ENCODE measurements around the gene ZNF275.
A peak's percentile ranks its signal among the peaks of the same experiment; 100 is the strongest.
"Not testable (repeated sequence)": the region's sequence is repeated elsewhere in the genome, so short reads cannot be mapped to it uniquely, and the experiment has no call there.

The ZNF275 gene

DNA sequence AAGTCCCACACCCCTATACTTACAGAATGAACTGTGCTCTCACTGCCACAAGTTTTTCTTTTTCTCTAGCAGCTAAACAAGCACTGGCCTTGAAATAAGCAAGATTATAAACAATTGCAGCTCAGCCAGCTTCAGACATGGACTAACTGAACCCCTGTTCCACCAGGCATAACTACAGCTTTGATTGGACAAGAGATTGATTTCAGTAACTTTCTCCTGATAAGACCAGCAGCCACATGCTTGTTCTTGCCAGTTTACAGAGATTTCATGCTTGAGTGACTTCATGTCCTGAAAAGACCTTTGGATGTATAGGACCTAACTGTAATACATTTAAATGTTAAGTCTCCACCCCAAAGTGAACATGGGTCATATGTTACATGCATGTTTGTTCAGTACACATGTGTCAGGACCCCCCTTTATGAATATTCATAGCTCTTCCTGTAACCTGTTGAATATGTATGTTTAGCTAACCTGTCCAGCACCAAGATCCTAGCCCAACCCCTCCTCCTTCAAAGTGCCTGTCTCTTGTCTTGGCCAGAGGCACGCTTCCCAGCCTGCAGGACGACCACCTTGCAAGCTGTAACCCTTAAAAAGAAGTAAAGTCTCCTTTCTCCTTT, 27.9 kb downstream of the ZNF275 start:
- DNase-seq: no peak

DNA sequence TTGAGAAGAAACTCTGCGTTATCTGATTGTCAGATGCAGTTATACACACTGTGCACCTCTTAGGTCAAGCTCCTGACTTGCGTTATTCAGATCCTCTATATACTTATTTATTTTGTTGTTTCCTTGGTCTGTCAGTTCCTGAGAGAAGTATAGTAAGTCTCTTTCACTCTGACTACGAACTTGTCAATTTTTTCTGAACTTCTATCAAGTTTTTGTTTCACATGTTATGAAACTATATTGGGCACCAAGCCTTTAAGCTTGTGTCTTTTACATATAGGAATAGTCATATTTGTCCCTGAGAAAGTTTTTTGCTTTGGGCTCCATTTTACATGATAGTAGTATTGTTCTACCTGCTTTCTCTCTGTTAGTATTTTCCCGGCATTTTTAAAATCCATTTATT, 31.7 kb downstream of the ZNF275 start:
- no peak for DNase-seq

DNA sequence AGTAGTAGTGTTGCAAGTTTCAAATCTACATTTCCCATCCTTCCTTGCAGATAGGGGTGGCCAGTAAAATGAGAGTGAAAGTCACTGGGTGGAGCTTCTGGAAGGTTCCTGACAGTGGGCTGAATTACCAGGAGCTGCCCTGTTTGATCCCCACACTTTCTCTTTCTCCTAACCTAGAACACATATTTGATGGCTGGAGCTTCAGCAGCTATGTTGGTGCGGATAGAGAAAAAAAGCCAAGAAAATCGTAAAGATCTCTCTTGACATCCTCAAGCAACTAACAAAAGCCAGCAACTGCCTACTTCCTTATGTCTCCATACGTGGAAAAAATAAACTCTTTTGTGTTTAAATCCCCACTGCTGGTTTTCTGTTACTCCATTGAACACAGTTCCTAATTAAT, 32.2 kb downstream of the ZNF275 start:
- no peak for DNase-seq

DNA sequence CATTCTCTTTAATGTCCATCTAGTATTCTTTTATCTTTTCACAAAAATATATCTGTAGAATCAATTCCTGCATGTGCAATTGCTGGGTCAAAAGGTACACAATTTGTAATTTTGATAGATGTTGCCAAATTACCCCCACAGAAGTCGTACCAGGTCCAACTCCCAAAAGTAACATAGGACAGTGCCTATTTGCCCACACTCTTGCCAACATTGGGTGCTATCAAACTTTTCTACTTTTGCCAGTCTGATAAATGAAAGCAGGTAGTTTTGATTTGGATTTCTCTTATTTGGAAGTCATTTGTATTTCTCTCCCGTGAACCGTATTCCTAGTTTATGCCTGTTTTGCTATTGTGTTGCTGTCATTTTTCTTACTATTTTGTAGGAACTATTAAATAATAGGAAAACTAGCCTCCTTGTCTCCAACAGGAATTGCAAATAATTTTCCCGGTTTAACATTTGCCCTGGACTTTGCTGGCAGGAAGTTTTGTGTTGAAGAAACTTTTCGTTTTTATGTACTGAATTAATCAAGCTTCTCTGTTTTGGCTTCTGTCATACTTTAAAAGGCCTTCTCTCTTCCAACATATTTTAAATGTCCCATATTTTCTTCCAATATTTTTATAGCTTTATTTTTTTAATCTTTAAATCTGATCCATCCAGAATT, 33.1 kb downstream of the ZNF275 start:
- DNase-seq: no peak

DNA sequence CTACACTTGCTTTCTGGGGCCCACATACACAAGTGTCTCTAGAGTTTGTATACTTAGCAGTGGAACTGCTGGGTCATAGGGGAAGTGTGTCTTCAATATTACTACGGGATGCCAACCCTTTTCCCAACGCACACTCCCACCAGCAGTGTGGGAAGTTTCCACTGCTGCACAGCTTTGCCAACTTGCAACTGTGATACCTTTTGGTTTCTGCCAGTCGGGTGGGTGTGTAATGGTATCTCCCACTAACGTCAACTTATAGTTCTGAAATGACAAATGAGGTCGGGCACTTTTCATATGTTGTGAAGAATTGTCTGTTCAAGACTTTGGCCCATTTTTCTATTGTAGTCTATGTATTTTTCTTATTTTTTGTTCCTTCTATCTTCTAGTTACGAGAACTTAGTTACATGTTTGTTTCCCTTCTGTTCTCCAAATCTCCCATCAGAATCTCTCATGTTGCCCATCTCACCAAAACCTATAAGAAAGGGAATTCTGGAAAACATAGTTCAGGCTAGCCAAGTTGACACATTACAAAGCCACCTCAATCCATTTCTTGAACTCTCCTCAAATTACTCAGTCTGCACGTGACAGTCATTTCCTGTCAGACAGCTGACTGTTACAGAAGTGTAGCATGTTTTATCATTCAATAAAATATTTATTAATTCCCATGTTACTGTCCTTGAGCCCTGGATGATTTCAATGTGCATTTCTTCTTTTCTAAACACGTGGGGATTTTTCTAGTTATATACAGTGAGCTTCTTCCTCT, 36.5 kb downstream of the ZNF275 start:
- peak; percentile 1 for DNase-seq

DNA sequence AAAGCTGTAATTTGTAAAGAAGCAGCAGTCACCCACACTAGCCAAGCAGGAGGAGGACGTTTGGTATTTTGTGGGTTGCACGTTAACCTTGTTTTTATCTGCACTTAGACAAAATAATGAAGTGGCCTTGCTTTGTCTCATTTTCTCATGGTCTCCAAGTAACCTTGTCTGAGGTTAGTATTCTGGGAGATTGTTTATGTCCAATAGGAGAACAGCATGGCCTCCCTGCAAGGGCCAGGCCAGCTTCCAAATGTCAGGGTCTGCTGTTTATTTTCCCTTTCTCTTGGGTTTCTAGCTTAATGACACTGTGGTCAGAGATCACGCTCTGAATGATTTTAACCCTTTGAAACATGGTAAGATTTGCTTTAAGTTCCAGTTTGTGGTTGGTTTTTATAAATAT, 37.3 kb downstream of the ZNF275 start:
- no peak for DNase-seq

DNA sequence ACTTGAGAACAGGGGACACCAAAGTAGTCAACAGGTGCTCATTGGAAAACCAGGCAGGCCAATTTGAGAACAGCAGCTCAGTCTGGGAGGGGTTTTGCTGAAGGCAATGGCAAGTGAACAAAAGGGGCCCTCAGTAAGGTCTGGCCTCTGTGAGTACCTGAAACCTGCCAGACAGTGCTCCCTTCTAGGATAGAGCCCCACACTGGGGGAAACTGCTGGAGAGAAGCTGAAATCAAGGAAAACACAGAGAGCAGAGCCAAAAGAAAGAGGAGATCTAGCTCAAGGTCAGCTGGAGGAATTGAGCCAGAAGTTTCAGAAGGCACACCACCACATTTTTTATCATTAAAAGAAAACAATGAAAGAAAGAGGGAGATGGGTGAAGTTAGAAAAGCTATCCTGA, 39.0 kb downstream of the ZNF275 start:
- DNase-seq: no peak

DNA sequence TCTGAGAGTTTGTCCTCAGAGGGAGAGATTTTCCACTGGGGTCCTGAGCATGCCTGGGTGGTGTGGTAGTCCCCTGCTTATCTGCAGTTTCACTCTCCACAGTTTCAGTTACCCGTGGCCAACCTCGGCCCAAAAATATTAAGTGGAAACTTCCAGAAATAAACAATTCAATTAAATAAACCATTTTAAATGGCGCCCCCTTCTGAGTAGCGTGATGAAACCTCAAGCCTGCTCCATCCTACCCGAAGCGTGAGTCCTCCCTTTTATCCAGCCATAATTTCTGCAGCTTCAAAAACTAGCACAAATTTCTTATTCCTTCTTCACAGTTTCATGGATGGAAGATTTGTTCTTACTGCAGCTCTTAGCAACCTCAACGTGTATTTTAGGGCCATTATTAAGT, 40.5 kb downstream of the ZNF275 start:
- DNase-seq: no peak

DNA sequence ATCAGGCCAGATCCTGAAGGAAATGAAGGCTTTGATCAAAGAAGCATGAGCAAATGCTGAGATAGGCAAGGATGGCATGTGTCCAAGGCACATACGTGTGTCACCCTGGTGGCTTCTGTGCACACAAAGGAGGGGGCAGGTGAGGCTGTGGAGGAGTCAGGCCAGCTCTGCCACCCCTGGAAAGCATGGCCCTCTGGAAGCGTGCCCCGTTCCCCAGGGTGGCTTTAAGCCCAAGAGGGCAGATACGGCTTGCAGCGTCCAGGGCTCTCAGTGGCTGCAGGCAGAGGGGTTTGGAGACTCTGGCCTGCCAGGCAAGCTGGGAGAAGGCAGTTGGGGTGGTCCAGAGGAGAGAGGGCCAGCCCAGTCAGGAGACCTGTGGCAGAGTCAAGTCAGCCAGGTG, 41.6 kb downstream of the ZNF275 start:
- DNase-seq: no peak

DNA sequence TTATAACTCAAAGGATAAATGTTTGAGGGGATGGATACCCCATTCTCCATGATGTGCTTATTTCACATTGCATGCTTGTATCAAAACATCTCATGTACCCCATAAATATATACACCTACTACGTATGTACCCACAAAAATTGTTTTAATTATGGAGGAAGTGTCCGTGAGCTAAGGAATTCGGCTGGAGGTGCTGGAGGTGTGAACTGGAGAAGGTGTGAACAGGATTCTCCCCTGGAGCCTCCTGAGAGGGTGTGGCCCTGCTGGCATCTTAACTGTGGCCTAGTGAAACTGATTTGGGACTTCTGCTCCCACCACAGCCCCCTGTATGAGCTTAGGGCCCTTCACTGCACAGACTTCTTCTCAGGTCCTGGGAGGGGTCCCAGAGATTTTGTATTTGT, 43.8 kb downstream of the ZNF275 start:
- no peak for DNase-seq

DNA sequence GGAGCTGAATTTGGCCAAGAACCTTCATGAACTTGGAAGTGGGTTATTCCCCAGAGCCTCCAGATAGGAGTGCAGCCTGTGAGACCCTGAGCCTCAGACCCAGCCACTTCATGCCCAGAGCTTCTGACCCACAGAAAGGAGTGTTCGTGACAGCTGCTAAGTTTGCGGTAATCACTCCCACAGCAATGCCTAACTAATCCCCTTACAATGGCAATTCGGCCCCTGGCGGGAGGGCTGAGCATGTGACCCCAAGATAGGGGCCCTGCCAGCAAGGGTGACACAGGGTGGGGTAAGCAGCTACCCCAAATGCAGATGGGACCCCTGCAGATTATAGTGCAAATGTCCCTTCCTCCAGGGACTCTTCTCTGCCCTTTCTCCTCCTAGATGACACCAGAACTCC, 44.7 kb downstream of the ZNF275 start:
- no peak for DNase-seq

DNA sequence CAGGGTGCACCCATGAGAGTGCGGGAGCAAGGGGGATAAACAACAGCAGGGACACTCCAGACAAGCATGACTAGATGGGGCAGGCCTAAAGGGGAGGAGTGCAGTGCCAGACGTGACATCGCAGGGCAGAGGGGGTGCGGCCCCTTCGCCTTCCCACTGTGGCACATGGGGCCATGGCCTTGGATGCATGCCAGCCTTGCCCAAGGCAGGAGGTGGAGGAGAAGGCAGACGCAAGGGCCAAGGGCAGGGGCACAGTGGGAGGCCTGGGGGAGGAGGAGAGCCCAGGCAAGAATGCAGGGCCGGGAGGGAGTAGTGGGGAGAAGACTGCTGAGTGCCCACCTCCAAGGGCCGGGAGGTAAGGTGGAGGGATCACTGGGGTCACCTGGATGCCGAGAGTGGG, 45.6 kb downstream of the ZNF275 start:
- DNase-seq: no peak

DNA sequence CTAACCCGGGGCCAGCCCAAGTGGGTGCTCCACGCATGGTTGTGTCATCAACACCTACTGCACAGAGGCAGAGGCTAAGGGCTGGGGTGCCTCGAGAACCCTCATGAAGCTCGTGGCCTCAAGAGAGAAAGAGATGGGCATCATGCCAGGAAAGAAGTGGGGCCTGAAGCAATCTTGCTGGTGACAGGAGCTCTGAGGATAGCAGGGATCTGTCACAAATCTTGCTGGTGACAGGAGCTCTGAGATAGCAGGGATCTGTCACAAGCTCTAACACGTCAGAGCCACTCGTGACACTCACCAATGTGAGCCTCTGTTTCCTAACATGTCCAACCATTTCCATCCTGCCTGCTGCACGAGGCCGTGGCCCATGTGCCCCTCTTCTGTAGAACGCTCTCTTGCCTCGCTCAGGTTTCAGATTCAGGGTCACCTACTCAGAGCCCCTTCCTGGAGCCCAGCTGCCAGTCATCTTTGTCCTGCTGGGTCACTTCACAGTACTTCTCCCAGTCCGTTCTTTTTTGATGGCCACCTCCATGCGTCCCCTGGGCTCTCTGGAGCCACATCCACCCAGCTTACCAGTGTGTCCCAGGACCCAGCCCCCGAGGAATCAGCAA, 46.1 kb downstream of the ZNF275 start:
- no peak for DNase-seq

DNA sequence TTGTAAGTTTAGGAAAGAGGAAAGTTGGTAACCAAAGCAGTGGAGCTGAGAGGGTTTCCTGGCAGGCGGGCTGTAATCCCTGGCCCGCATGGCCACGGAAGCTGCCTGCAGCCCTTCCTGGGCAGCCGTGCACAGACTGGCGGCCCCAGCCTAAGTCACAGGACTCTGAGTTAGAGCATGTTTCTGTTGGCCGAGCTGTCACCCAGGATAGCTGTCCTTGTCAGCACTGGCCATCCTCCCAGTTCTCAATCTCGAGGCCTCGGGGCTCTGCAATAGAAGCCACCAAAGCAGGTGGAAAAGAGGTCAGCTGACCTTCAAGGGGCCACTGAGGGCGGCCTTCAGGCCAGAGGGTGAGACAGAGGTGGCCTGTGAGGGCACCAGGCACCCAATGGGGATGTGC, 46.7 kb downstream of the ZNF275 start:
- DNase-seq: no peak

DNA sequence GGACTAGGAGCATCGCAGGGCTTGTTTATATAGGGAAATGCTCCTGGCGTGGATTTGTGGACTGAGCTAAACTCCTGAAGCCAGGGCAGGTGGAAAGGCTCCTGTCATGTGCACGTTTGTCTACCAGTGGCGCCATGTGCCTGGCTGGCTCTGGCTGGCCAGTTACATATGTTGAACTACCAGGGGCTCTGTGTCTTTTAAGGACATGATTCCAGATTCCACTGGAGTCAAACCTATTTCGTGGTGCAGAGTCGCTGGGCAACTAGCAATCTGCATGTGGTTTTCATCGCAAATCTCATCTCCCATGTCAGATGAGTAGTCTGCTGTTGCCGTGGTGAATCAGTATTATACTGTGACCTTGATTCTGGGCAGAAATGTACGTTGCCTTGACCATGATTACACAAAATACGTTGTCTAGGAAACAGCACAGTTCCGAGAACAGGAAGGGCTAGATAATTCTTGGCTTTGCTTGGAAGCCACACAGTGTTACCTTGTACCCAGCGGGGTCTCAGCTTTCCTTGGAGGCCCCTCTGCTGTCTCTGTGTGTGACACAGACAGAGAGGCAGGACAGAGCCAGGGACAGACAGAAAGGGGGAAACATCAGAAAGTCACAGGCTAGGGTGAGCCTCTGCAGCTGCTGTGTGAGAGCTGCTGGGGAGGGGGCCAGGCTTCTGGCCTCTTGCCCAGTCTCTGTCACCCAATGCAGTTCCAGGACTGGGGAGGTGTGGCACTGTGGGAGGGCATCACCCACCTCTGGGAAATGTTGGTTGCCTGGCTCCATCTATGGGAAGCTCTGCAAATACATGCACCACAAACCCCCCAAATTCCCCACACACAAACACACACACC, 48.0 kb downstream of the ZNF275 start:
- peak; percentile 10 for DNase-seq

DNA sequence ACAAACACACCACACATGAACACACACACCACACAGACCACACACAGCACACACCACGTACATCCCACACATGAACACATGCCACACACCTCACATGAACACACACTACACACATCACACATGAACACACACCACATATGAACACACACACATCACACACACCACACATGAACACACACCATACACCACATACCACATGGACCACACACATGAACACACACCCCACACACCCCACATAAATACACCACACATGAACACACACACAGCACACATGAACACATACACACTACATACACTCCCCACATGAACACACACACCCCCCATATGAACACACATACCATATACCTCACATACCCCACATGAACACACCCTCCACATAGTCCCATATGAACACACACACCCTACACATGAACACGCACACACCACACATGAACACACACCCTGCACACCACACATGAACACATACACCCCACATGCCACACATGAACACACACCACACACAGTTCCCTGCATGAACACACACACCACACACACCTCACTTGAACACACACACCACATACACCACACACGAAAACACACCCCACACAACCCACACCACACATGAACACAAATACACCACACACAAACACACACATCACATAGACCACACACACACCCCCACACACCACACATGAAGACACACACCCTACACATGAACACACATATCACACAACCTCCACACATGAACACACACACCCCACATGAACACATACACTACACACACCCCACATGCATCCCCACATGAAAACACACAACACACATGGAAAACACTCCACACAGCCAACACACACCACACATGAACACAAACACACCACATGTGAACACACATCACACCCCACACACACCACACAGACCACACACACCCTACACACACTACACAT, 48.9 kb downstream of the ZNF275 start:
- DNase-seq: no peak

DNA sequence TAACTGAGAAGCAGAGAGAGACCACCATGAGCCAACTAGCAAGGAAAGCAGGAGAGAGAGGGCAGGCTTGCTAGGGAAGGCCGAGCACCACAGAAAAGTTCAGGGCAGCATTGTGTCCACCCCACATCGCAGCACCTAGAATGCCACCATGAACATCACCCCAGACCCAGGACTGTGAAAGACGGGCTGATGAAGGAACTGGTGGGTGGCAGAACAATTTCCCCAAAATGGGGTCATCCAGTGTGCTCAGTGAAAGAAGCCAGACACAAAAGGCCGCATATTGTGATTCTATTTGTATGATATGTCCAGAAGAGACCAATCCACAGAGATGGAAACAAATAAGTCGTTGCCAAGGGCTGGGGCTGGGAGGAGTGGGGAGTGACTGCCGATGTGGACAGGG, 50.4 kb downstream of the ZNF275 start:
- DNase-seq: no peak

DNA sequence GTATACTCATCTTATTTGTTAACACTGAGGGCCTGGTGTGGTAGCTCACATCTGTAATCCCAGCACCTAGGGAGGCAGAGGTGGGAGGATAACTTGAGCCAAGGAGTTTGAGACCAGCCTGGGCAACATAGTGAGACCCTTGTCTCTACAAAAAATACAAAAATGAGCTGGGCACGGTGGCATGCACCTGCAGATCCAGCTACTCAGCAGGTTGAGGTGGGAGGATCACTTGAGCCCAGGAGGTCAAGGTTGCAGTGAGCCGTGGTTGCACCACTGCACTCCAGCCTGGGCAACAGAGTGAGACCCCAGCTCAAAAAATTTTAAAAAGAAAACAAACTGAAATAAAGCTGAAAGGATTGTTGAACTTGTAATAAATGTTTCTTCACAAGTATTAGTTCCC, 51.0 kb downstream of the ZNF275 start:
- DNase-seq: not testable (repeated sequence)

DNA sequence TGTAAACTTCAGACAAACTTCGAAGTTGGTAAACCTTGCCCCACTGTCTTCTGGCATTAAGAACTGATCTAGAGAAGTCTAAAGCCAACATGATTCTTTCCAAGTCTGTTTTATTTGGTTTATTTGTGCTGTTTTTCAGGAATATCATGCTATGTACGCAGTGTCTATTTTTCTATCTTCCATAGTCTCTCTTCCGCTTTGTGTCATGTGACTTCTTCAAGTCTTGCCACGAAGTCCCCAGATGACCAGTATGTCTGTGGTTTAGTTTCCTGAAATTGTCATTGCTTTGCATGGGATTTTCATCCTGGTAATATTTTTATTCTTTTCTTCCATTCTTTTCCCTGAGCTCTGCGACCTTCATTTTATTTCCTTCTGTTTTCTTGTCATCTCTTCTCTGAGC, 52.1 kb downstream of the ZNF275 start:
- peak; percentile 3 for DNase-seq

DNA sequence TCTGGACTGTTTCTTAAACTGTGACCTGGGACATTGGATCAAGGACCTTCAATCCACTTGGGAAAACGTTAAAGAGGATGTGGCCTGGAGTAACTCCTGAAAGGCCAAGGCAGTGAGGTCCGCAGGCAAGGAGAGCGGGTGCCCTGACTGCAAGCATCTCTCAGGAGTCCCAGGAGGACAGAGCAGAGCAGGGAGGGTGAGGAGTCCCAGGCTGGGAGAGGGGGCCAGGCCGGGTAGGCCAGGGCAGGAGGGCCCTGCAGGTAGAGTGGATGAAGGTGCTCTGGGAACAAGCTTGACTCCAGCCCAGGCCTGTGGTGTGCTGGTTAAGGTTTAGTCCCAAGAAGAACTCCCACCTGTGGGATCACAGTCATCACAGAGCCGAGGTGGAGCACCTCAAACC, 53.4 kb downstream of the ZNF275 start:
- DNase-seq: no peak

DNA sequence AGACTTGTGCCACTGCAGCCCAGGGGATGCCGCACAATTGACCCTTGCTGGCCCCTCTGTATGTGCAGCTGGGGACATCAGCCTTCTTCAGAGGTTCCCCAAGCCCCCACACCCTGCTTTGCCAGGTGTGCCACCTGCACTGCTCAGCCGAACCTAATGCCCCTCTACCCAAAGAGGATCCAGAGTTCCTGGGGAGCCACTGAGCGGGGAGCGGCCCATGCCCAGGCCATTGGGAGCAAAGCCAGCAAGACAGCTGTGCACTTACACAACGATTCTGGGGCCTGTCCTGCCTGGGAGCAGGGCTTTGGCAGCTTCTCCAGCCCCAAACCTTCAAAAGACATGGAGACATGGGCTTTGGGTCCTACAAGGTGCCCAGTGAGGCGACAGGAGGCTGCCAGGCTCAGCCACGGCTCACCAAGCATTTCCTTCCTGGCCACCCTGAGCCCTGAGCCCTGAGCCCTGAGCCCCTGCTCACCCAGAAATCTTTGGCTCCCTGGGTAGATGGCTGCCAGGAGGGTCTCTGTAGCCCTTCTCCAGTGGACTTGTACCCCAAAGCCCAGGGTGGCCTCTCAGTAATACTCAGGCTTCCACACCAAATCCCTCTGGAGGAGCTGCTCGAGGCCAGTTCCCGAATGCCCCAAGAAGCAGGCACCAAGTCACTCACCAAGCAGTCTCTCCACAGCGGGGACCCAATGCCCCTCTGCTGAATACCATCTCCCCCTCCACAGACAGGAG, 54.2 kb downstream of the ZNF275 start:
- DNase-seq: no peak

Measured in suppressor macrophage treated with lipopolysaccharide for 4 hours (primary cell).